ENCODE data around the gene ABCA1.

DNA sequence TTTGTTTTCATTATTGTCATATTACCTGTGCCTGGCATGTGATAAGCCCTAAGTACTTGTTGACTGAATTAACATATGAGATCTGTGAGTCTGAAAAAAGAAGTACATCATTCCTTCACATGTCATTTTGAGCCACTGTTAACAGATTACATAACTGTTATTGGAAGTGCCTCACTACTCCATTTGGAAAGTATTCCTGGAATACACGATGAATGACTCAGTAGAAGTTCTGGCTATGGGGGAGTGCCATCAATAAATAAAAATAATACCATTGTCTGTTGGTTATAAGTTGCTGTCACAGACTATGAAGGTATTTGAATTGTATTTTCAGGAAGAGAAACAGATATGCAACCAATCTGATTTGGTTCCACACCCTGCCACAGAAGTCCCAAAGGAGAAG lies 151.2 kb downstream of the ABCA1 start:
- TF ChIP-seq, protein P1, sequence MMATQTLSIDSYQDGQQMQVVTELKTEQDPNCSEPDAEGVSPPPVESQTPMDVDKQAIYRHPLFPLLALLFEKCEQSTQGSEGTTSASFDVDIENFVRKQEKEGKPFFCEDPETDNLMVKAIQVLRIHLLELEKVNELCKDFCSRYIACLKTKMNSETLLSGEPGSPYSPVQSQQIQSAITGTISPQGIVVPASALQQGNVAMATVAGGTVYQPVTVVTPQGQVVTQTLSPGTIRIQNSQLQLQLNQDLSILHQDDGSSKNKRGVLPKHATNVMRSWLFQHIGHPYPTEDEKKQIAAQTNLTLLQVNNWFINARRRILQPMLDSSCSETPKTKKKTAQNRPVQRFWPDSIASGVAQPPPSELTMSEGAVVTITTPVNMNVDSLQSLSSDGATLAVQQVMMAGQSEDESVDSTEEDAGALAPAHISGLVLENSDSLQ (IDR thresholded peaks at IDR 0.05) = no peak
- TF ChIP-seq SUZ12 (IDR thresholded peaks at IDR 0.05) (no peak), FOXM1 (IDR thresholded peaks at IDR 0.05; ENCODE audit: borderline replicate concordance) (no peak), HDGF (IDR thresholded peaks at IDR 0.05; ENCODE audit: borderline replicate concordance) (no peak), NFRKB (IDR thresholded peaks at IDR 0.05) (no peak), CTBP1 (IDR thresholded peaks at IDR 0.05; ENCODE audit: borderline replicate concordance) (no peak), SP1 (IDR thresholded peaks at IDR 0.05) (no peak)
